Kidney (tissue), 14 donors: ENCODE measurements around the gene SYT15. TPM values are rescaled to one million over a fixed set of nuclear protein-coding genes. Genes with fewer than 3 reads are reported as not detected.
A peak's percentile ranks its signal among the peaks of the same experiment; 100 is the strongest.

Source experiments
- DNase-seq, 5 donors: peaks; one replicate each; pipeline ENCODE4 v3.0.0-alpha.2; 2013 to 2020
- FAIRE-seq: peaks from 2 replicates; lab custom pipeline; 2012; peaks lifted over from hg19 to GRCh38; lab: Jason Lieb, UNC
- H3K27ac ChIP-seq, 2 donors: one replicate each; pipeline ENCODE4 v1.7.0; 2013; ENCODE audit warnings: low read depth in 2 of 2, low read length in 2 of 2, inconsistent platforms in 1 of 2
- H3K27me3 ChIP-seq: one replicate; pipeline ENCODE4 v1.7.1; 2013; ENCODE audit warnings: low read length, inconsistent platforms; ENCODE audit not compliant: control insufficient read depth, insufficient read depth
- H3K36me3 ChIP-seq, 3 donors: one replicate each; pipeline versions ENCODE4 v1.7.0 to v1.7.1; 2013; ENCODE audit warnings: low read length in 3 of 3, control low read depth in 1 of 3, inconsistent platforms in 1 of 3; ENCODE audit not compliant: insufficient read depth in 3 of 3, control insufficient read depth in 2 of 3
- H3K4me1 ChIP-seq, 3 donors: one replicate each; pipeline versions ENCODE4 v1.7.0 to v1.7.1; 2013; ENCODE audit warnings: low read length in 3 of 3, inconsistent platforms in 1 of 3, low read depth in 1 of 3; ENCODE audit not compliant: control insufficient read depth in 2 of 3, insufficient read depth in 2 of 3
- H3K4me3 ChIP-seq, 3 donors: one replicate each; pipeline versions ENCODE4 v1.7.0 to v1.8.1; 2013; ENCODE audit warnings: low read length in 3 of 3, control low read depth in 1 of 3, inconsistent platforms in 1 of 3
- H3K9ac ChIP-seq, 3 donors: one replicate each; pipeline versions ENCODE4 v1.7.0 to v1.7.1; 2013; ENCODE audit warnings: low read length in 3 of 3, control low read depth in 1 of 3, inconsistent platforms in 1 of 3
- H3K9me3 ChIP-seq, 3 donors: one replicate each; pipeline versions ENCODE4 v1.7.0 to v1.7.1; 2013; ENCODE audit warnings: low read length in 3 of 3, control low read depth in 1 of 3, inconsistent platforms in 1 of 3; ENCODE audit not compliant: control insufficient read depth in 2 of 3, insufficient read depth in 1 of 3
- CTCF ChIP-seq: IDR thresholded peaks from 3 replicates; pipeline ENCODE4 v1.5.1; 2012; ENCODE audit warnings: mild to moderate bottlenecking, moderate library complexity, borderline replicate concordance; ENCODE audit not compliant: insufficient read depth; ENCODE audit errors: extremely low read depth
- intact Hi-C: fragments of 100-400 bp; cut with DNase I; formaldehyde crosslinking; loops from one replicate; pipeline ENCODE4 v1.11.1; 2022
- polyA plus RNA-seq: library from polyadenylated mRNA; stranded (reverse); fragments of 350-450 nt; fragmentation: Illumina TruSeq; extraction: RNeasy Lipid Tissue Mini Kit (QIAGEN cat#74804); gene quantifications from one replicate; pipeline ENCODE4 v1.2.3, GENCODE V29; 2014; ENCODE audit warnings: low read depth, low replicate concordance; ENCODE audit not compliant: insufficient read depth
- total RNA-seq: library from RNA; stranded (reverse); fragmentation: NEBNext Ultra II Directional; extraction: Animal tissue kit (Norgen Biotek cat#: 25700); gene quantifications from one replicate; pipeline ENCODE4 v1.2.1, GENCODE V29; 2021
- donor health status: control.
- donor health status: control.
- donor health status: control.
- donor health status: control.
- donor health status: control.
- donor health status: DM: yes; HTN: yes; CAD: no.
- donor health status: Normal renal cell carcinoma (clear cell type).

The SYT15 gene
- total and polyA plus RNA-seq, 2 donors from 2014 or later = 2.1 to 12.7 TPM

DNA sequence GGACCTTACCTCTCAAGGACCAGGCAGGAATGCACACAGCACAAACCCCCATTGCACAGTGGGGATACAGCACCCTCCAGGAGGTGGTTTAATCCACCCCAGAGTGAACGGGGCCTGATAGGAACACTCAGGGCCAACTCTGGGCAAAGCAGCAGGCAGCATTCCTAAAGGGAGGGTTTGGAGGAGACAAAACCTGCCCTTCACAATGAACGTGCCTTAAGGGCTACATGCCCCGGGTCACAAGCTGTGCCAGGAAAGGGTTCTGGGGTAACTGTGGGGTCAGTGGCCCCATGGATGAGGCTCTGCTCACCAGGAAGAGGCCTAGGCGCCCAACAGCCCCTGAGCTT is 23.6 kb upstream of the SYT15 start:
- no peaks in the 10 kb centered on the region for H3K9me3 ChIP-seq
- H3K9ac ChIP-seq = peak overlapping the region in 1 of 3 donors; percentile 1
- FAIRE-seq = no peak
- intact Hi-C loops = no loop called here
- peaks cover 0 to 2% (median 0%) of the 10 kb centered on the region in 3 donors for H3K4me1 ChIP-seq
- TF ChIP-seq CTCF = no peak
- no peak for DNase-seq
- no peaks in the 10 kb centered on the region for H3K36me3 ChIP-seq
- H3K4me3 ChIP-seq = peak overlapping the region in 1 of 3 donors; percentile 54
- H3K27me3 ChIP-seq = no peaks in the 10 kb centered on the region
- H3K27ac ChIP-seq = no peak overlapping the region

DNA sequence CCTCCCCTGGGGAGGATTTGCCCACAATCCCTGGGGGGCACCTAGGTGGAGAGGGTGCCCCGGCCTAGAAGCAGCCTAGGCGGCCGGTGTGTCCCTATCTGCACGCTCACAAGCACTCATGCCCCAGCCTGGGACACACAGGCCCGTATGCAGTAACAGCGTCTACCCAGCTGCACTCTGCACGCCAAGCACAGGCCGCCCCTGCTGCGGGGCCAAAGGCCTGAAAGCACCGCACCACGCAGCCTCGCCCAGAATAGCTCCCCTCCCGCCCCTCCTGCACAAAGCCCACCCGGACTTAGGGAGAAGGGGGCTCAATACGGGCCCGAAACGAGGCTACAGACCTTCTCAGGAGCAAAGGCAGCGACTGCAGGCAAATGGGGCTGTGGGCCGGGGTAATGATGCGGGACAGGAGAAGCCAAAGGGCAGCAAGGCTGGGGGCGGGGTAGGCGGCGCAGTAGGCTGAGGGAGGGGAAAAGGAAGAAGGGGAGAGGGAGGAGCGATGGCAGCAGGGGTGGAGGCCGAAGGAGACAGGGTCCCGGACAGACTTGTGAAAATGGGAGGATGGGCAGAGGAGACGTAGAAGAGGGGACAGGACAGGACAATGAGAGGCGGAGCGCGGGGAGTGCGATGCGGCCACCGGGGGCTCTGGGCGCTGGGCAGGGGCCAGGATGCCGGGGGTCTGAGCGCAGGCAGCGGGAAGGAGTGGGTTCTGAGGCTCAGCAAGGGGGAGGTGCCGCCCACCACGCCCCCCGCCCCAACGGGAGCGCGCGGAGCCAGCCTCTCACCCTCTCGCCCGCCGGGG is 23.0 kb upstream of the SYT15 start:
- no peak overlapping the region for H3K27ac ChIP-seq
- H3K27me3 ChIP-seq = no peaks in the 10 kb centered on the region
- FAIRE-seq (no peak), DNase-seq (peak; percentile 66 to 94 (median 72))
- H3K4me3 ChIP-seq = peak overlapping the region; percentile 50 to 74 (median 54)
- no peaks in the 10 kb centered on the region for H3K36me3 ChIP-seq
- intact Hi-C loops = no loop called here
- peak overlapping the region in 2 of 3 donors; percentile 1 to 54 for H3K9ac ChIP-seq
- H3K4me1 ChIP-seq = peaks cover 0 to 2% (median 0%) of the 10 kb centered on the region in 3 donors
- no peak for TF ChIP-seq CTCF
- H3K9me3 ChIP-seq = no peaks in the 10 kb centered on the region

GRCh38 chr10:46556515-46557318 is 22.2 kb upstream of the SYT15 start, which contains the start of gene GPRIN2:
GPRIN2 (minus strand) TSS chr10:46556658; CDS start chr10:46550736, 5,922 bp downstream.
- H3K4me3 ChIP-seq = peak within 1 kb of the TSS; percentile 50 to 74 (median 54)
- no peak for FAIRE-seq
- intact Hi-C loops = no loop called here
- no peaks in the 10 kb centered on the region for H3K36me3 ChIP-seq
- peak within 1 kb of the TSS in 2 of 3 donors; percentile 1 to 54 for H3K9ac ChIP-seq
- peaks cover 0 to 2% (median 0%) of the 10 kb centered on the region in 3 donors for H3K4me1 ChIP-seq
- TF ChIP-seq CTCF = no peak
- DNase-seq = peak; percentile 39 to 92 (median 70)
- H3K9me3 ChIP-seq = no peaks in the 10 kb centered on the region
- no peaks in the 10 kb centered on the region for H3K27me3 ChIP-seq
- no peak within 1 kb of the TSS for H3K27ac ChIP-seq
